Keratinocyte (primary cell): Measurements from ENCODE around the gene RC3H1. TPM values are rescaled to one million over a fixed set of nuclear protein-coding genes. Genes with fewer than 3 reads are reported as not detected.

Source experiments
- DNase-seq: peaks from one replicate; pipeline ENCODE4 v3.0.0-alpha.2; 2011; ENCODE audit warnings: low read depth, missing footprints, low spot score
- FAIRE-seq: peaks from 2 replicates; lab custom pipeline; 2011; peaks lifted over from hg19 to GRCh38; lab: Jason Lieb, UNC
- H2AFZ ChIP-seq: 2 replicates; pipeline ENCODE4 v1.6.0; 2012; ENCODE audit warnings: low read length, control low read depth, inconsistent platforms; ENCODE audit not compliant: control insufficient read depth
- H3K27ac ChIP-seq: 2 replicates; pipeline ENCODE4 v1.5.1; 2011; ENCODE audit warnings: low read length; ENCODE audit not compliant: control insufficient read depth, insufficient read depth
- H3K27me3 ChIP-seq: 3 replicates; pipeline ENCODE4 v1.6.0; 2011; ENCODE audit warnings: low read length; ENCODE audit not compliant: control insufficient read depth, insufficient read depth; ENCODE audit errors: extremely low read depth
- H3K36me3 ChIP-seq, 2 experiments: 2 replicates in 1 of 2; 3 replicates in 1 of 2; pipeline ENCODE4 v1.5.1; 2011; ENCODE audit warnings: low read length in 2 of 2, mild to moderate bottlenecking in 1 of 2; ENCODE audit not compliant: control insufficient read depth in 2 of 2, insufficient read depth in 2 of 2; ENCODE audit errors: extremely low read depth in 1 of 2
- H3K4me1 ChIP-seq: 3 replicates; pipeline ENCODE4 v1.5.1; 2011; ENCODE audit warnings: low read length; ENCODE audit not compliant: control insufficient read depth, insufficient read depth; ENCODE audit errors: extremely low read depth
- H3K4me2 ChIP-seq: 3 replicates; pipeline ENCODE4 v1.6.0; 2011; ENCODE audit warnings: low read depth, low read length; ENCODE audit not compliant: control insufficient read depth, insufficient read depth; ENCODE audit errors: extremely low read depth
- H3K4me3 ChIP-seq, 3 experiments: fragments of 200-600 bp in 1 of 3; sonication (generic) in 1 of 3; 2 replicates in 2 of 3; 3 replicates in 1 of 3; pipeline ENCODE4 v1.5.1; 2011 to 2016; ENCODE audit warnings: low read length in 3 of 3, mild to moderate bottlenecking in 3 of 3, control low read depth in 2 of 3, inconsistent platforms in 1 of 3, low read depth in 1 of 3, mixed read lengths in 1 of 3, mixed run types in 1 of 3, moderate library complexity in 1 of 3; ENCODE audit not compliant: control insufficient read depth in 2 of 3, insufficient read depth in 2 of 3; ENCODE audit errors: extremely low read depth in 1 of 3
- H3K79me2 ChIP-seq: 2 replicates; pipeline ENCODE4 v1.6.0; 2012; ENCODE audit warnings: low read length; ENCODE audit not compliant: control insufficient read depth, insufficient read depth
- H3K9ac ChIP-seq: 3 replicates; pipeline ENCODE4 v1.6.0; 2011; ENCODE audit warnings: low read length; ENCODE audit not compliant: control insufficient read depth, insufficient read depth; ENCODE audit errors: extremely low read depth
- H3K9me1 ChIP-seq: 3 replicates; pipeline ENCODE4 v1.6.0; 2011; ENCODE audit warnings: low read length; ENCODE audit not compliant: control insufficient read depth, insufficient read depth; ENCODE audit errors: extremely low read depth
- H3K9me3 ChIP-seq: 2 replicates; pipeline ENCODE4 v1.5.1; 2012; ENCODE audit warnings: low read depth, low read length; ENCODE audit not compliant: control insufficient read depth
- H4K20me1 ChIP-seq: 3 replicates; pipeline ENCODE4 v1.6.0; 2011; ENCODE audit warnings: low read length; ENCODE audit not compliant: control insufficient read depth, insufficient read depth; ENCODE audit errors: extremely low read depth
- CTCF ChIP-seq, 3 experiments: IDR thresholded peaks in 1 of 3; conservative IDR thresholded peaks in 1 of 3; optimal IDR thresholded peaks in 1 of 3; 2 replicates in 2 of 3; 3 replicates in 1 of 3; pipeline versions ENCODE3 to v1.5.1; 2011; ENCODE audit warnings: low read length in 3 of 3, mild to moderate bottlenecking in 3 of 3, moderate library complexity in 2 of 3, control low read depth in 1 of 3, inconsistent platforms in 1 of 3; ENCODE audit not compliant: insufficient read depth in 2 of 3; ENCODE audit errors: extremely low read depth in 1 of 3
- EZH2 ChIP-seq: IDR thresholded peaks from one replicate; pipeline ENCODE4 v1.6.1; 2012; ENCODE audit warnings: inconsistent platforms, mild to moderate bottlenecking, low read length, moderate library complexity
- dilution Hi-C: fragments of 300-500 bp; cut with MboI; formaldehyde crosslinking; loops from one replicate; pipeline ENCODE4 v1.7.0; 2020; ENCODE audit warnings: low sequenced_read_pairs; ENCODE audit not compliant: extremely low pct_ligation_motif_present
- polyA plus RNA-seq, 5 experiments: library from polyadenylated mRNA; depleted of rRNA in 3 of 5; stranded (reverse) in 3 of 5; stranded (forward) in 1 of 5; unstranded in 1 of 5; fragments of >200 nt; gene quantifications; 1 replicate in 1 of 5; 2 replicates in 3 of 5; 3 replicates in 1 of 5; pipeline versions ENCODE4 v1.2.1 to v1.2.3, GENCODE V29; 2011 to 2012; ENCODE audit warnings: missing spikeins in 2 of 5, low read depth in 1 of 5, low replicate concordance in 1 of 5

The RC3H1 gene
- polyA plus RNA-seq, 1 donor (not counting 4 experiments of a cell fraction or from before 2014, with no cell fraction given) = 10.4 TPM

- DNase-seq (no peak), FAIRE-seq (no peak)
- H3K27ac ChIP-seq = no peak overlapping the region
- TF ChIP-seq CTCF (optimal IDR thresholded peaks at IDR 0.05 in 1 of 3, IDR thresholded peaks at IDR 0.05 in 1 of 3, conservative IDR thresholded peaks at IDR 0.05 in 1 of 3; ENCODE audit: extremely low read depth in 1 of 3, insufficient read depth in 2 of 3, low read length in 3 of 3) (peak; percentile 66 to 76 (median 75)), EZH2 (no peak)
- dilution Hi-C loops = no loop called here
- no peak overlapping the region for H3K9ac ChIP-seq
- H2AFZ ChIP-seq = no peak overlapping the region
- H4K20me1 ChIP-seq = no peaks in the 10 kb centered on the region
- H3K9me1 ChIP-seq = no peaks in the 10 kb centered on the region
- no peak overlapping the region for H3K4me3 ChIP-seq
- no peak overlapping the region for H3K4me2 ChIP-seq
- H3K9me3 ChIP-seq = no peaks in the 10 kb centered on the region
- no peaks in the 10 kb centered on the region for H3K79me2 ChIP-seq
- H3K27me3 ChIP-seq = no peaks in the 10 kb centered on the region
- H3K36me3 ChIP-seq = no peaks in the 10 kb centered on the region
- no peaks in the 10 kb centered on the region for H3K4me1 ChIP-seq
Measured at GRCh38 chr1:173914366-173914871, 107.7 kb downstream of the RC3H1 start.

GRCh38 chr1:173913111-173913510, 109.0 kb downstream of the RC3H1 start:
- H3K27ac ChIP-seq = no peak overlapping the region
- DNase-seq (no peak), FAIRE-seq (no peak)
- no peaks in the 10 kb centered on the region for H4K20me1 ChIP-seq
- no peaks in the 10 kb centered on the region for H3K4me1 ChIP-seq
- no peak overlapping the region for H2AFZ ChIP-seq
- no peaks in the 10 kb centered on the region for H3K9me3 ChIP-seq
- no peak for TF ChIP-seq EZH2
- TF ChIP-seq CTCF (optimal IDR thresholded peaks at IDR 0.05 in 1 of 3, IDR thresholded peaks at IDR 0.05 in 1 of 3, conservative IDR thresholded peaks at IDR 0.05 in 1 of 3; ENCODE audit: extremely low read depth in 1 of 3, insufficient read depth in 2 of 3, low read length in 3 of 3) = no peak
- no peak overlapping the region for H3K4me3 ChIP-seq
- no peaks in the 10 kb centered on the region for H3K79me2 ChIP-seq
- dilution Hi-C loops = no loop called here
- no peak overlapping the region for H3K4me2 ChIP-seq
- no peaks in the 10 kb centered on the region for H3K27me3 ChIP-seq
- no peaks in the 10 kb centered on the region for H3K9me1 ChIP-seq
- H3K9ac ChIP-seq = no peak overlapping the region
- no peaks in the 10 kb centered on the region for H3K36me3 ChIP-seq
